Immature natural killer cell (primary cell): ENCODE results near the gene SRPK1. TPM values are rescaled to one million over a fixed set of nuclear protein-coding genes. Genes with fewer than 3 reads are reported as not detected.
"Not testable (repeated sequence)": the region's sequence is repeated elsewhere in the genome, so short reads cannot be mapped to it uniquely, and the experiment has no call there.

Experiments used
- DNase-seq, 3 donors: peaks; one replicate each; pipeline ENCODE4 v3.0.0; 2022; ENCODE audit warnings: mixed read lengths in 1 of 3
- H3K27ac Mint-ChIP-seq, 6 donors: one replicate each; pipeline ENCODE4 v1.8.0; 2020; ENCODE audit warnings: mixed read lengths in 6 of 6, mild to moderate bottlenecking in 5 of 6, inconsistent platforms in 4 of 6, moderate library complexity in 3 of 6
- H3K27me3 Mint-ChIP-seq, 3 donors: one replicate each; pipeline ENCODE4 v1.8.0; 2020 to 2021; ENCODE audit warnings: low read depth in 3 of 3, mild to moderate bottlenecking in 3 of 3, mixed read lengths in 3 of 3, moderate library complexity in 3 of 3, inconsistent platforms in 1 of 3
- H3K36me3 Mint-ChIP-seq, 3 donors: one replicate each; pipeline ENCODE4 v1.8.0; 2020; ENCODE audit warnings: mixed read lengths in 3 of 3, inconsistent platforms in 2 of 3, mild to moderate bottlenecking in 2 of 3
- H3K4me1 Mint-ChIP-seq, 2 donors: one replicate each; pipeline ENCODE4 v1.8.0; 2020; ENCODE audit warnings: inconsistent platforms in 2 of 2, mild to moderate bottlenecking in 2 of 2, mixed read lengths in 2 of 2, moderate library complexity in 1 of 2
- H3K4me3 Mint-ChIP-seq, 5 donors: one replicate each; pipeline ENCODE4 v1.8.0; 2020; ENCODE audit warnings: mild to moderate bottlenecking in 5 of 5, mixed read lengths in 5 of 5, inconsistent platforms in 3 of 5, moderate library complexity in 3 of 5
- H3K9me3 Mint-ChIP-seq, 6 donors: one replicate each; pipeline ENCODE4 v1.8.0; 2020; ENCODE audit warnings: mild to moderate bottlenecking in 6 of 6, mixed read lengths in 6 of 6, inconsistent platforms in 4 of 6, moderate library complexity in 3 of 6
- polyA plus RNA-seq, 3 donors: library from polyadenylated mRNA; unstranded; fragments of 300-500 nt; fragmentation: Illumina TruSeq; gene quantifications; one replicate each; pipeline ENCODE4 v1.2.3, GENCODE V29; 2021

The SRPK1 gene
- polyA plus RNA-seq, 3 donors from 2014 or later, result 34.4 to 44.7 (median 34.7) TPM

GRCh38 chr6:35943390-35943789 lies 22.5 kb upstream of the SRPK1 start:
- no peak for DNase-seq
- Mint-ChIP-seq H3K27ac (no peak overlapping the region), H3K4me3 (no peak overlapping the region), H3K27me3 (peaks cover 5 to 7% (median 6%) of the 10 kb centered on the region in 3 donors), H3K9me3 (no peaks in the 10 kb centered on the region), H3K4me1 (no peaks in the 10 kb centered on the region), H3K36me3 (no peaks in the 10 kb centered on the region)

- Mint-ChIP-seq H3K4me3 (no peak overlapping the region), H3K27me3 (peaks cover 5 to 8% (median 6%) of the 10 kb centered on the region in 3 donors), H3K36me3 (no peaks in the 10 kb centered on the region), H3K4me1 (no peaks in the 10 kb centered on the region), H3K9me3 (no peaks in the 10 kb centered on the region), H3K27ac (no peak overlapping the region)
- DNase-seq, result no peak
These were observed 21.5 kb upstream of the SRPK1 start for GRCh38 chr6:35942355-35942754.

- H3K27ac Mint-ChIP-seq, H3K36me3 Mint-ChIP-seq, H3K9me3 Mint-ChIP-seq, H3K4me3 Mint-ChIP-seq, DNase-seq, H3K4me1 Mint-ChIP-seq: not testable (repeated sequence)
- H3K27me3 Mint-ChIP-seq, result peaks cover 3 to 11% (median 6%) of the 10 kb centered on the region in 3 donors
These were observed 20.3 kb upstream of the SRPK1 start for GRCh38 chr6:35941170-35941569.

- H3K36me3 Mint-ChIP-seq, H3K4me3 Mint-ChIP-seq, H3K27ac Mint-ChIP-seq, H3K9me3 Mint-ChIP-seq, DNase-seq, H3K4me1 Mint-ChIP-seq: not testable (repeated sequence)
- peaks cover 2 to 12% (median 9%) of the 10 kb centered on the region in 3 donors for H3K27me3 Mint-ChIP-seq
These were observed 19.1 kb upstream of the SRPK1 start for GRCh38 chr6:35940014-35940413.

- not testable (repeated sequence) for H3K27ac Mint-ChIP-seq, H3K36me3 Mint-ChIP-seq, H3K4me1 Mint-ChIP-seq, DNase-seq, H3K9me3 Mint-ChIP-seq, H3K4me3 Mint-ChIP-seq
- peaks cover 2 to 15% (median 12%) of the 10 kb centered on the region in 3 donors for H3K27me3 Mint-ChIP-seq
These were observed 18.4 kb upstream of the SRPK1 start for GRCh38 chr6:35939259-35939658.

- Mint-ChIP-seq H3K27me3 (peaks cover 2 to 12% (median 7%) of the 10 kb centered on the region in 3 donors), H3K9me3 (no peaks in the 10 kb centered on the region)
- no peak for DNase-seq
These were observed 15.9 kb upstream of the SRPK1 start for GRCh38 chr6:35936681-35937359.

GRCh38 chr6:35935469-35935868 lies 14.6 kb upstream of the SRPK1 start:
- Mint-ChIP-seq H3K9me3 (no peaks in the 10 kb centered on the region), H3K36me3 (no peaks in the 10 kb centered on the region), H3K27me3 (peaks cover 2 to 12% (median 7%) of the 10 kb centered on the region in 3 donors), H3K4me3 (no peak overlapping the region), H3K27ac (no peak overlapping the region), H3K4me1 (no peaks in the 10 kb centered on the region)
- no peak for DNase-seq

More at GRCh38 chr6:35936681-35937359, 15.9 kb upstream of the SRPK1 start:
- Mint-ChIP-seq H3K4me3 (no peak overlapping the region), H3K36me3 (no peaks in the 10 kb centered on the region), H3K27ac (no peak overlapping the region), H3K4me1 (no peaks in the 10 kb centered on the region)

- peaks cover 2 to 11% (median 9%) of the 10 kb centered on the region in 3 donors for H3K27me3 Mint-ChIP-seq
- H3K4me3 Mint-ChIP-seq, result no peak overlapping the region
- no peaks in the 10 kb centered on the region for H3K36me3 Mint-ChIP-seq
- H3K4me1 Mint-ChIP-seq, result no peaks in the 10 kb centered on the region
- H3K9me3 Mint-ChIP-seq, result no peaks in the 10 kb centered on the region
- DNase-seq, result no peak
- no peak overlapping the region for H3K27ac Mint-ChIP-seq
These were observed 12.9 kb upstream of the SRPK1 start for GRCh38 chr6:35933844-35934243.

GRCh38 chr6:35931873-35932272 lies 11.0 kb upstream of the SRPK1 start:
- peak overlapping the region in 2 of 6 donors; percentile 49 to 80 for H3K27ac Mint-ChIP-seq
- not testable (repeated sequence) for H3K36me3 Mint-ChIP-seq, DNase-seq, H3K4me1 Mint-ChIP-seq, H3K9me3 Mint-ChIP-seq
- H3K4me3 Mint-ChIP-seq, result peak overlapping the region; percentile 65 to 84 (median 78)
- H3K27me3 Mint-ChIP-seq, result peaks cover 2 to 11% (median 8%) of the 10 kb centered on the region in 3 donors

GRCh38 chr6:35931120-35931561 lies 10.2 kb upstream of the SRPK1 start:
- H3K27ac Mint-ChIP-seq, result no peak overlapping the region

GRCh38 chr6:35929601-35930000 lies 8.7 kb upstream of the SRPK1 start:
- Mint-ChIP-seq H3K36me3 (peaks cover 0 to under 1% (median 0%) of the 10 kb centered on the region in 3 donors), H3K27ac (no peak overlapping the region), H3K4me3 (no peak overlapping the region), H3K4me1 (no peaks in the 10 kb centered on the region), H3K27me3 (peaks cover 2 to 5% (median 3%) of the 10 kb centered on the region in 3 donors), H3K9me3 (no peaks in the 10 kb centered on the region)
- DNase-seq, result no peak

More at GRCh38 chr6:35931120-35931561, 10.2 kb upstream of the SRPK1 start:
- no peak for DNase-seq
- Mint-ChIP-seq H3K36me3 (no peaks in the 10 kb centered on the region), H3K4me1 (no peaks in the 10 kb centered on the region), H3K4me3 (no peak overlapping the region), H3K27me3 (peaks cover 3 to 11% (median 5%) of the 10 kb centered on the region in 3 donors), H3K9me3 (no peaks in the 10 kb centered on the region)

- H3K36me3 Mint-ChIP-seq, result peaks cover 0 to 6% (median 0%) of the 10 kb centered on the region in 3 donors
- H3K4me3 Mint-ChIP-seq, result no peak overlapping the region
- H3K27ac Mint-ChIP-seq, result no peak overlapping the region
- H3K9me3 Mint-ChIP-seq, result no peaks in the 10 kb centered on the region
- H3K4me1 Mint-ChIP-seq, result peaks cover 8 to 11% of the 10 kb centered on the region in 2 donors
- H3K27me3 Mint-ChIP-seq, result peaks cover 2 to 4% (median 4%) of the 10 kb centered on the region in 3 donors
- no peak for DNase-seq
These were observed 5.8 kb upstream of the SRPK1 start for GRCh38 chr6:35926509-35927215.

GRCh38 chr6:35925961-35926360 lies 5.1 kb upstream of the SRPK1 start:
- Mint-ChIP-seq H3K27ac (peak overlapping the region in 1 of 6 donors; percentile 22), H3K4me3 (no peak overlapping the region), H3K27me3 (peaks cover 2 to 7% (median 4%) of the 10 kb centered on the region in 3 donors), H3K9me3 (no peaks in the 10 kb centered on the region), H3K36me3 (peaks cover 0 to 6% (median 0%) of the 10 kb centered on the region in 3 donors), H3K4me1 (peaks cover 14 to 18% of the 10 kb centered on the region in 2 donors)
- no peak for DNase-seq

GRCh38 chr6:35924146-35924545 lies 3.2 kb upstream of the SRPK1 start:
- Mint-ChIP-seq H3K4me3 (no peak overlapping the region), H3K36me3 (peaks cover 0 to 6% (median 0%) of the 10 kb centered on the region in 3 donors), H3K27ac (no peak overlapping the region), H3K9me3 (no peaks in the 10 kb centered on the region), H3K4me1 (peaks cover 25 to 30% of the 10 kb centered on the region in 2 donors), H3K27me3 (peaks cover 4 to 14% (median 4%) of the 10 kb centered on the region in 3 donors)
- no peak for DNase-seq
